Mucosa of descending colon (tissue), 3 donors: ENCODE measurements around the gene GARIN1A. TPM values are rescaled to one million over a fixed set of nuclear protein-coding genes. Genes with fewer than 3 reads are reported as not detected.
"Not testable (repeated sequence)": the region's sequence is repeated elsewhere in the genome, so short reads cannot be mapped to it uniquely, and the experiment has no call there.

Experiments
- ATAC-seq: fragments of 200-7000 bp; cut with Tn5 transposase; one replicate; pipeline ENCODE4 v1.9.1; 2020; ENCODE audit warnings: mild to moderate bottlenecking, moderate library complexity
- DNase-seq, 3 donors: peaks; one replicate each; pipeline ENCODE4 v3.0.0-alpha.2; 2020
- H3K36me3 ChIP-seq: fragments of 200-600 bp; one replicate; pipeline ENCODE4 v1.8.0; 2021; ENCODE audit warnings: low read depth, mild to moderate bottlenecking
- H3K4me1 ChIP-seq: fragments of 200-600 bp; one replicate; pipeline ENCODE4 v1.8.0; 2021; ENCODE audit warnings: low read depth, mild to moderate bottlenecking
- H3K4me3 ChIP-seq: fragments of 200-600 bp; one replicate; pipeline ENCODE4 v1.8.0; 2021; ENCODE audit warnings: mild to moderate bottlenecking
- H3K9me3 ChIP-seq: fragments of 200-600 bp; one replicate; pipeline ENCODE4 v1.8.0; 2021; ENCODE audit warnings: mild to moderate bottlenecking
- CTCF ChIP-seq: fragments of 200-600 bp; IDR thresholded peaks from one replicate; pipeline ENCODE4 v1.8.0; 2022; ENCODE audit warnings: antibody characterized with exemption, mild to moderate bottlenecking
- intact Hi-C, 2 donors: fragments of 100-400 bp; cut with DNase I in 1 of 2; cut with micrococcal nuclease in 1 of 2; formaldehyde crosslinking; loops; one replicate each; pipeline versions ENCODE4 v1.11.0 to v1.11.1; 2022; cut with DNase I, micrococcal nuclease
- total RNA-seq, 3 donors: library from RNA; stranded (reverse); fragmentation: NEBNext Ultra II Directional in 2 of 3; extraction: Animal tissue kit (Norgen Biotek cat#: 25700) in 2 of 3; gene quantifications; one replicate each; pipeline versions ENCODE4 v1.2.1 to v1.2.4, GENCODE V29; 2021 to 2023
- donor health status: DM: no; HTN: no; CAD: no; lungs with moderate emphysema.
- donor health status: DM: no; HTN: no; CAD: no.
- donor health status: DM: no; HTN: yes; CAD: no.

GARIN1A gene
- total RNA-seq, 3 donors from 2014 or later = 1.3 to 4.5 (median 1.9) TPM

- Histone ChIP-seq H3K4me1 (no peaks in the 10 kb centered on the region), H3K4me3 (no peak overlapping the region), H3K9me3 (no peaks in the 10 kb centered on the region), H3K36me3 (no peaks in the 10 kb centered on the region)
- DNase-seq (no peak), ATAC-seq (no peak)
- intact Hi-C loops = no loop called here
- TF ChIP-seq CTCF = no peak
Measured at GRCh38 chr7:128687131-128687530, 15.0 kb downstream of the GARIN1A start.

- Histone ChIP-seq H3K4me1 (no peaks in the 10 kb centered on the region), H3K4me3 (no peak overlapping the region), H3K9me3 (no peaks in the 10 kb centered on the region), H3K36me3 (no peaks in the 10 kb centered on the region)
- TF ChIP-seq CTCF = no peak
- DNase-seq (no peak), ATAC-seq (no peak)
- intact Hi-C loops = no loop called here
Measured at GRCh38 chr7:128688492-128688891, 16.4 kb downstream of the GARIN1A start.

GRCh38 chr7:128689161-128689935 is 17.3 kb downstream of the GARIN1A start:
- ATAC-seq, H3K36me3 ChIP-seq, H3K4me3 ChIP-seq, H3K9me3 ChIP-seq, DNase-seq, H3K4me1 ChIP-seq, intact Hi-C loops: not testable (repeated sequence)

- H3K36me3 ChIP-seq = no peaks in the 10 kb centered on the region
- ATAC-seq (no peak), DNase-seq (no peak)
- no peaks in the 10 kb centered on the region for H3K4me1 ChIP-seq
- no peak for TF ChIP-seq CTCF
- no peaks in the 10 kb centered on the region for H3K9me3 ChIP-seq
- intact Hi-C loops = no loop called here
- no peak overlapping the region for H3K4me3 ChIP-seq
Measured at GRCh38 chr7:128691227-128691626, 19.1 kb downstream of the GARIN1A start.

- intact Hi-C loops = no loop called here
- H3K9me3 ChIP-seq = no peaks in the 10 kb centered on the region
- no peak for DNase-seq
- no peak overlapping the region for H3K4me3 ChIP-seq
- H3K36me3 ChIP-seq = no peaks in the 10 kb centered on the region
- H3K4me1 ChIP-seq = no peaks in the 10 kb centered on the region
- no peak for TF ChIP-seq CTCF
- ATAC-seq = no peak
Measured at GRCh38 chr7:128692623-128693270, 20.7 kb downstream of the GARIN1A start.

- no peak for TF ChIP-seq CTCF
- no peak for ATAC-seq
- Histone ChIP-seq H3K4me3 (no peak overlapping the region), H3K9me3 (no peaks in the 10 kb centered on the region), H3K4me1 (no peaks in the 10 kb centered on the region), H3K36me3 (no peaks in the 10 kb centered on the region)
- intact Hi-C loops = no loop called here
- no peak for DNase-seq
Measured at GRCh38 chr7:128693373-128694015, 21.4 kb downstream of the GARIN1A start.
